AG09319 (cell line): ENCODE measurements around the gene CLVS2.

Source experiments
- DNase-seq: peaks from one replicate; pipeline ENCODE4 v3.0.0-alpha.2; 2010; ENCODE audit warnings: low read depth; ENCODE audit errors: extremely low read depth
- CTCF ChIP-seq: IDR thresholded peaks from 2 replicates; pipeline ENCODE4 v1.5.1; 2011; ENCODE audit warnings: low read depth, mild to moderate bottlenecking, inconsistent platforms, low read length, moderate library complexity

CLVS2 gene

GRCh38 chr6:123091091-123091895, 95.3 kb downstream of the CLVS2 start:
- no peak for DNase-seq
- TF ChIP-seq CTCF, result no peak

- DNase-seq, result no peak
- TF ChIP-seq CTCF, result no peak
Measured at GRCh38 chr6:123091896-123092271, 95.8 kb downstream of the CLVS2 start.

GRCh38 chr6:123094795-123095194, 98.8 kb downstream of the CLVS2 start:
- no peak for TF ChIP-seq CTCF
- no peak for DNase-seq

- no peak for DNase-seq
- no peak for TF ChIP-seq CTCF
Measured at GRCh38 chr6:123105561-123105960, 109.5 kb downstream of the CLVS2 start.

- TF ChIP-seq CTCF, result no peak
- DNase-seq, result no peak
Measured at GRCh38 chr6:123116370-123116769, 120.3 kb downstream of the CLVS2 start.

- TF ChIP-seq CTCF, result no peak
- no peak for DNase-seq
Measured at GRCh38 chr6:123117145-123117908, 121.3 kb downstream of the CLVS2 start.

- DNase-seq, result no peak
- no peak for TF ChIP-seq CTCF
Measured at GRCh38 chr6:123118811-123119210, 122.8 kb downstream of the CLVS2 start.
